Astrocyte of the hippocampus (primary cell): Measurements from ENCODE around the gene IL5.

ENCODE experiments used
- DNase-seq: peaks from one replicate; pipeline ENCODE4 v3.0.0; 2011; ENCODE audit warnings: low read depth, low spot score

The IL5 gene

DNA sequence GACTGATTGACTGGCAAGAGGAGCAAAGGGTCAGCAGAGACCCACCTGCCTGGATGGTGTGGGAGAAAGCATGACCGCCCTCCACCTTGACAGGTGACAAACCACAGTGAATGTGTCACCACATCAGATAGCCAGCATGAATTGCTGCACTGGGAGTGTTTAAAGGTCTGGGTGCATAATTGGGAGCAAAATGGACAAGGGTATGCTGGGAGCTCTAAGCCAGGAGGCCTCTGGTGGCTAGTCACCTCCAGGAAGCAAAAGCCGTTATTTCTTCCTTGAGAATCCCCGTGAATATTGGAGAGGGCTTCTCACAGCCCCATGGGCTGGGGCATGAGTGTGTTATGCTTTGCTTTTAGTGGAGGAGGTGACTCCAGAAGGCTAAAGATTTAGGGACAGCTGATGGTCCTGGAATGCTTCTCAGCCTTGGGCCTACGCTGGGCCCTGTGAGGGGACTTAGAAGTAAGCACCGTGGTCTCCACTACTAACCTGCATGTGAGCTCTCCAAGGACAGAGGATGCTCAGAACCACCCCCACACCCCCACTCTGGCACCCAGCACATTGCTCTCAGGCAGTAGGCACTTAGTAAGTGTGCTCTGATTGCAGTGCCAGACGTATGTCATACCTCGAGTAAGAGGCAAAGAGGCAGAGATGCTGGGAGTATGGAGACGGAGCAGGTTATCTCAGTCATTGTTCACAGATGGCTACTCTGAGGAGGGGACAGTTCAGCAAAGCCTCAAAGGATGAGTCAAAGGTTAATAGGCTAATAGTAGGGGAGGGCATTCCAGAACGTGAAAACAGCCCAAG, 43.7 kb downstream of the IL5 start:
- no peak for DNase-seq

DNA sequence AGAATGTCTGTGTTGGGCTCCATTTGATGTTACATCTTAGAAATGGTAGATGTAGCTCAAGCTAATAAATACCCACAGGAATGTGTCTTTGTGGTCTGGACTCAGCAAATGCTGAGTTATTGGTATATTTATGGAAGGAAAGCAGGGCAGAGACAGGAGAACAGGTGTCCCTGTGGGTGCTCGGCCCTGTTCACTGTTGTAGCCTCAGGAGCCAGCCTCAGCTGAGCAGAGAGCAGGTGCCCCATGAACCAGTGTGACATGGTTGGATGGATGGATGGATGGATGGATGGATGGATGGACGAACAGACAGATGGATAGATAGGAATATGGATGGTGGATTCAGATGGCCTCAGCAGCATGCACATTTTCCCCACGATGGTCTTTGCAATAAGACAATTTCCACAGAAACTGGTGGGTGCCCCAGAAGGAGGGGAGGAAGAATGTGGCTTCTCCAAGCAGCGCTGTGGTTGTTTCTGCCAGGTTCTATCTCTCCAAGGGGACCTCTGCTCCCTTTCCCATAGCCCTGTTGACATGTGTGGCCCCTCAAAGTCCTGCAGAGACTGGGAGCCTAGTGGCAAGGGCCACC, 44.5 kb downstream of the IL5 start:
- peak; percentile 51 for DNase-seq

- DNase-seq: peak; percentile 79
Observed at GRCh38 chr5:132498152-132498551, 45.2 kb downstream of the IL5 start.

- peak; percentile 97 for DNase-seq
Observed at GRCh38 chr5:132497488-132497997, 45.8 kb downstream of the IL5 start.

GRCh38 chr5:132496631-132497487, 46.5 kb downstream of the IL5 start:
- DNase-seq: peak; percentile 92

- DNase-seq: peak; percentile 92
Observed at GRCh38 chr5:132496191-132496630, 47.1 kb downstream of the IL5 start.

DNA sequence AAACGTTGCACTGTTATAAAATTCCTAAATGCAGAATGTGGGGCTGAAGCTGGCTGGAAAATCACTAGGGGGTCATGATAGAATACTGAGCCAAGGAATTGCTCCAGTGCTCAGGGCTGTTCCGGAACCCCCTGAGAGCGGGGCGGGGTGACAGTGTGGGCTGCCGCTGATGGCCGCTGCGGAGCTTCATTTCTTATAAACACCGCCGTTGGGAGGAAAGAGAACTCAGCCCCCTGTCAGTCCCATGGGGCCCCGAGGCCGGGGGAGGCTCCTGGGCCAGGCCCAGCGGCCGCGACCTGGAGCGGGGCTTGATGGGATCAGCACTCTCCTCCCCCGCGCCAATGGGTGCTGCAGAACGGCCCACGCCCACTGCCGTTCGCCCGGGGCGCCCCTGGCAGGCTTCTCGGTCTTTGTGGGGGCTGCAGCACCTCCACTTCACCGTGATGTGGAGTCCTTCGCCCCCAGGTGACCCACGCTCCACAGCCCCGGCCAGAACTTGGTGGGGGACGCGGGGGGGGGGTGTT, 47.6 kb downstream of the IL5 start:
- DNase-seq: peak; percentile 88

DNA sequence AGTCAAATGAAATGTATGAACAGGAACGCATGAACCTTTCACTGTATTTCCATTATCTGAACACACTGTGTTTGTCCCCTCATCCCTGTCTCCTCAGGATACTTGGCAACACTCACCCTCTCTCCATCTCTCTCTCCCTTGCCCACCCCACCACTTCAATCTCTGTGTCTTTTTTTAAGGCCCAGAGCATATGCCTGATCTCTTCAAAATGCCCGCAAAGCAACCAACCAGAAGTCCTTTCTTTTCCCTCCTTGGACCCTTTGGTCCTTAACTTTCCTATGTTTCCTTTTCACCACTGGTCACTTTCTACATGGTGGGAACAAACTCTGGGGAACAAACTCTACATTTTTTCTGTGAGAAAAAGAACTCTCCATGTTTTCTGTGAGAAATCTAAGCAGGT, 49.5 kb downstream of the IL5 start:
- no peak for DNase-seq

DNA sequence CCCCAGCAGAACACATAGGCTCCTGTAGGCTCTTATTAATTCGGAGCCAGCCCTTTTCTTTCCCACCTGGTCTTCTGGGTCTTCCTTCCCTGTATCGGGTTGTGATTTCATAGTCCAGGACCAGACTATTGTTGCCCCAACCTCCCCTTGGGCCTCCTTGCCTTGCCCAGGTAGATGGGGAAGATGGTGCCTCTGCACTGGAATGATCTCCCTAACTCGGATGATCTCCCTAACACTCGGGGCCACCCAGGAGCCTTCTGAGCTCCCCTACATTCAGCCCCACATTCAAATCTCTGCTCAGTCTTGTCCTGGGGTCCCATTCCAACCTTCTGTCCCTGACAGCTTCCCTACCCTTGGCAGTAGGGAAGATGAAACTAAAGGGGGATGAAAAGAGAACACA, 50.1 kb downstream of the IL5 start:
- no peak for DNase-seq

DNA sequence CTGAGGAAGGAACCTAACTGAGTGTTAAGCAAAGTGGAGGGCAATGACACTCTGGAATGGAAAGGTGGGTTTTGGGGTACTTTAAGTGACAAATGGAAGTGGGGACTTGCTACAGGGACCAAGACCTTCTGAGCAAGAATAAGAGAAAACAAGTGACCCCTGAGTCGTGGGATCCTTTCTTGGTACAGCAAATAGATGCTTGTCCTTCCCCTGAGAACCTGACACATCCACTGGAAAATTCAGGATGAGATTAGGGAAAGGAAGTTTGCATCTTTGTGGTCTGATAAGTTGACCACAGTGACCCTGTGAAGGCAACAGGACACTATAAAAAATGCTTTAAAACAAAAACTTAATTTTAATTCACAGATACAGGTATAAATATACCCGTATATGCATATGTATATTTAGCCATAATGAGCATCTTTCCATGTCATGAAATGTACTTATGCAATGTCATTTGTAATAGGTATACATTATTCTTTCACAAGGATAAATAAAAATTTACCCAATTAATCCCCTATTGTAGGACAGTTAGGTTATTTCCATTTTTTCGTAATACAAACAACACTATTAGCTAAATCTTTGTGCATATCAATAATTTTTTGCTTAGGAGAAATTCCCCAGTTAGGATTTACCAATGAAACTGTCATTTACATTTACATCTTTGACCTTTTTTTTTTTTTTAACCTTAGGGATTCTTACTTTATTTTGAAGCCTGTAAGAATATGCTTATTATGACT, 50.8 kb downstream of the IL5 start:
- no peak for DNase-seq
